Keratinocyte (primary cell): ENCODE measurements around the gene PLPP1.

Experiments
- EZH2 ChIP-seq: IDR thresholded peaks from one replicate; pipeline ENCODE4 v1.6.1; 2012; ENCODE audit warnings: inconsistent platforms, mild to moderate bottlenecking, low read length, moderate library complexity
- TF ChIP-seq, protein P1 (sequence below), 3 experiments: IDR thresholded peaks in 1 of 3; conservative IDR thresholded peaks in 1 of 3; optimal IDR thresholded peaks in 1 of 3; 2 replicates in 2 of 3; 3 replicates in 1 of 3; pipeline versions ENCODE3 to v1.5.1; 2011; ENCODE audit warnings: low read length in 3 of 3, mild to moderate bottlenecking in 3 of 3, moderate library complexity in 2 of 3, control low read depth in 1 of 3, inconsistent platforms in 1 of 3; ENCODE audit not compliant: insufficient read depth in 2 of 3; ENCODE audit errors: extremely low read depth in 1 of 3

DNA sequence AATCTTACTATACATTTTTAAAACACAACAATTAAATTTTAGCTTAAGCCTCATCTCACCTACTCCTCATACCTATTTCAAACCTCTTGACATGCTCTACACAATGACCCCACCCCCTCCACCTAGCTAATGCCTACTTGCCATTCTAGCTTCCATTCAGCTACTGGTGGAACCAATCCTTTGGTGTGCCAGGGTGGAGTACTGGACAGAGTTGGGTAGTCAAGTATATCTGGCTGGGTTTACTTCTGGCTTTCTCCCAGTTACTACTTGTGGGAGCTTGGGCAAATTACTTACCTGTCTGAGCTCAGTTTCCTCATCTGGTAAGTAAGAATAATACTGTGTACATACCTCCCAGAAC lies 24.3 kb downstream of the PLPP1 start:
- TF ChIP-seq, protein P1, sequence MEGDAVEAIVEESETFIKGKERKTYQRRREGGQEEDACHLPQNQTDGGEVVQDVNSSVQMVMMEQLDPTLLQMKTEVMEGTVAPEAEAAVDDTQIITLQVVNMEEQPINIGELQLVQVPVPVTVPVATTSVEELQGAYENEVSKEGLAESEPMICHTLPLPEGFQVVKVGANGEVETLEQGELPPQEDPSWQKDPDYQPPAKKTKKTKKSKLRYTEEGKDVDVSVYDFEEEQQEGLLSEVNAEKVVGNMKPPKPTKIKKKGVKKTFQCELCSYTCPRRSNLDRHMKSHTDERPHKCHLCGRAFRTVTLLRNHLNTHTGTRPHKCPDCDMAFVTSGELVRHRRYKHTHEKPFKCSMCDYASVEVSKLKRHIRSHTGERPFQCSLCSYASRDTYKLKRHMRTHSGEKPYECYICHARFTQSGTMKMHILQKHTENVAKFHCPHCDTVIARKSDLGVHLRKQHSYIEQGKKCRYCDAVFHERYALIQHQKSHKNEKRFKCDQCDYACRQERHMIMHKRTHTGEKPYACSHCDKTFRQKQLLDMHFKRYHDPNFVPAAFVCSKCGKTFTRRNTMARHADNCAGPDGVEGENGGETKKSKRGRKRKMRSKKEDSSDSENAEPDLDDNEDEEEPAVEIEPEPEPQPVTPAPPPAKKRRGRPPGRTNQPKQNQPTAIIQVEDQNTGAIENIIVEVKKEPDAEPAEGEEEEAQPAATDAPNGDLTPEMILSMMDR (optimal IDR thresholded peaks at IDR 0.05 in 1 of 3, IDR thresholded peaks at IDR 0.05 in 1 of 3, conservative IDR thresholded peaks at IDR 0.05 in 1 of 3; ENCODE audit: extremely low read depth in 1 of 3, insufficient read depth in 2 of 3, low read length in 3 of 3), result no peak
- TF ChIP-seq EZH2, result no peak
